ENCODE results near the gene DENND1B.

GRCh38 chr1:197782722-197783360 is 7.6 kb upstream of the DENND1B start:
- TF ChIP-seq CTCF (conservative IDR thresholded peaks at IDR 0.05; ENCODE audit: low read depth, low read length) (no peak), EZH2 (IDR thresholded peaks at IDR 0.05; ENCODE audit: borderline replicate concordance, low read depth, low read length, poor library complexity, severe bottlenecking) (no peak)
